Activated CD4-positive, CD25-positive, alpha-beta regulatory T cell (primary cell): Measurements from ENCODE around the gene SCARB2.
"Not testable (repeated sequence)": the region's sequence is repeated elsewhere in the genome, so short reads cannot be mapped to it uniquely, and the experiment has no call there.

ENCODE experiments used
- DNase-seq, 4 experiments: peaks; one replicate each; lab custom pipeline; 2025; lab: John Stamatoyannopoulos, UW

SCARB2 gene

GRCh38 chr4:76213415-76214176, at the start of gene SCARB2:
Gene SCARB2, minus strand, starts transcription at chr4:76213824. Its CDS starts 281 bp downstream, at chr4:76213543.
- DNase-seq, result peak; percentile 45 to 63 (median 62)

- DNase-seq, result no peak
Measured at GRCh38 chr4:76260571-76260970, 46.9 kb upstream of the SCARB2 start.

- no peak for DNase-seq
Measured at GRCh38 chr4:76257824-76258223, 44.2 kb upstream of the SCARB2 start.

GRCh38 chr4:76256968-76257367, 43.3 kb upstream of the SCARB2 start:
- no peak for DNase-seq

- DNase-seq, result no peak
Measured at GRCh38 chr4:76256032-76256431, 42.4 kb upstream of the SCARB2 start.

GRCh38 chr4:76253511-76253910, 39.9 kb upstream of the SCARB2 start:
- DNase-seq, result no peak

GRCh38 chr4:76252271-76252653, 38.6 kb upstream of the SCARB2 start:
- DNase-seq, result no peak

GRCh38 chr4:76251441-76252270, 38.0 kb upstream of the SCARB2 start, which contains the start of gene FAM47E:
Gene FAM47E, plus strand, starts transcription at chr4:76251721. Its CDS starts 26 bp downstream, at chr4:76251747.
- DNase-seq, result peak in 2 of 4 experiments; percentile 3 to 11

- DNase-seq, result no peak
Measured at GRCh38 chr4:76250962-76251361, 37.3 kb upstream of the SCARB2 start.

GRCh38 chr4:76246852-76247251, 33.2 kb upstream of the SCARB2 start:
- no peak for DNase-seq

- no peak for DNase-seq
Measured at GRCh38 chr4:76246025-76246424, 32.4 kb upstream of the SCARB2 start.

- DNase-seq, result not testable (repeated sequence)
Measured at GRCh38 chr4:76243877-76244276, 30.3 kb upstream of the SCARB2 start.

GRCh38 chr4:76240236-76240635, 26.6 kb upstream of the SCARB2 start:
- DNase-seq, result no peak

- no peak for DNase-seq
Measured at GRCh38 chr4:76238701-76239100, 25.1 kb upstream of the SCARB2 start.

GRCh38 chr4:76238236-76238635, 24.6 kb upstream of the SCARB2 start:
- DNase-seq, result no peak

GRCh38 chr4:76235915-76236314, 22.3 kb upstream of the SCARB2 start:
- no peak for DNase-seq

- no peak for DNase-seq
Measured at GRCh38 chr4:76235407-76235806, 21.8 kb upstream of the SCARB2 start.

- DNase-seq, result no peak
Measured at GRCh38 chr4:76234679-76235044, 21.0 kb upstream of the SCARB2 start.

- no peak for DNase-seq
Measured at GRCh38 chr4:76233967-76234678, 20.5 kb upstream of the SCARB2 start.

GRCh38 chr4:76233529-76233928, 19.9 kb upstream of the SCARB2 start:
- no peak for DNase-seq

GRCh38 chr4:76233083-76233482, 19.5 kb upstream of the SCARB2 start:
- DNase-seq, result no peak

GRCh38 chr4:76232681-76233080, 19.1 kb upstream of the SCARB2 start:
- no peak for DNase-seq

GRCh38 chr4:76226418-76226817, 12.8 kb upstream of the SCARB2 start:
- no peak for DNase-seq
